Hippocampal formation (tissue), 2 donors: ENCODE results near the gene ZNF91.
A peak's percentile ranks its signal among the peaks of the same experiment; 100 is the strongest.
"Not testable (repeated sequence)": the region's sequence is repeated elsewhere in the genome, so short reads cannot be mapped to it uniquely, and the experiment has no call there.

Experiments
- DNase-seq, 2 donors: peaks; one replicate each; lab custom pipeline; 2025; lab: John Stamatoyannopoulos, UW

The ZNF91 gene

GRCh38 chr19:23395722-23396117, 449 bp upstream of the ZNF91 start:
- DNase-seq: not testable (repeated sequence)

GRCh38 chr19:23394511-23394910, 760 bp downstream of the ZNF91 start:
- DNase-seq: no peak

GRCh38 chr19:23393121-23393520, 2.1 kb downstream of the ZNF91 start:
- DNase-seq: no peak

- DNase-seq: no peak
Measured at GRCh38 chr19:23391236-23391635, 4.0 kb downstream of the ZNF91 start.

- DNase-seq: no peak
Measured at GRCh38 chr19:23385404-23385803, 9.9 kb downstream of the ZNF91 start.

- DNase-seq: no peak
Measured at GRCh38 chr19:23384858-23385257, 10.4 kb downstream of the ZNF91 start.

GRCh38 chr19:23384166-23384565, 11.1 kb downstream of the ZNF91 start:
- DNase-seq: no peak

GRCh38 chr19:23382955-23383354, 12.3 kb downstream of the ZNF91 start:
- DNase-seq: no peak

GRCh38 chr19:23381114-23381513, 14.2 kb downstream of the ZNF91 start:
- no peak for DNase-seq

GRCh38 chr19:23379671-23380070, 15.6 kb downstream of the ZNF91 start:
- not testable (repeated sequence) for DNase-seq

- no peak for DNase-seq
Measured at GRCh38 chr19:23378948-23379347, 16.3 kb downstream of the ZNF91 start.

GRCh38 chr19:23377276-23377675, 18.0 kb downstream of the ZNF91 start:
- no peak for DNase-seq

- DNase-seq: no peak
Measured at GRCh38 chr19:23366437-23366836, 28.8 kb downstream of the ZNF91 start.

- DNase-seq: not testable (repeated sequence)
Measured at GRCh38 chr19:23366031-23366430, 29.2 kb downstream of the ZNF91 start.

- DNase-seq: no peak
Measured at GRCh38 chr19:23365222-23365621, 30.0 kb downstream of the ZNF91 start.

- not testable (repeated sequence) for DNase-seq
Measured at GRCh38 chr19:23361843-23362242, 33.4 kb downstream of the ZNF91 start.

- DNase-seq: no peak
Measured at GRCh38 chr19:23351806-23352205, 43.5 kb downstream of the ZNF91 start.

GRCh38 chr19:23346696-23347095, 48.6 kb downstream of the ZNF91 start:
- DNase-seq: peak in 1 of 2 donors; percentile 1

GRCh38 chr19:23345838-23346237, 49.4 kb downstream of the ZNF91 start:
- no peak for DNase-seq

- no peak for DNase-seq
Measured at GRCh38 chr19:23343434-23344010, 51.7 kb downstream of the ZNF91 start.

GRCh38 chr19:23328211-23328610, 67.1 kb downstream of the ZNF91 start:
- DNase-seq: no peak

- no peak for DNase-seq
Measured at GRCh38 chr19:23321953-23322549, 73.2 kb downstream of the ZNF91 start.

- DNase-seq: not testable (repeated sequence)
Measured at GRCh38 chr19:23321403-23321802, 73.9 kb downstream of the ZNF91 start.

GRCh38 chr19:23319571-23319970, 75.7 kb downstream of the ZNF91 start:
- DNase-seq: not testable (repeated sequence)
